ENCODE measurements around the gene GPRIN3.

GRCh38 chr4:89245459-89245858, 62.1 kb downstream of the GPRIN3 start:
- TF ChIP-seq CTCF (conservative IDR thresholded peaks at IDR 0.05; ENCODE audit: low read length) (no peak), EZH2phosphoT487 (IDR thresholded peaks at IDR 0.05; ENCODE audit: borderline replicate concordance) (no peak)

Data from Loucy (cell line).